CD8-positive, alpha-beta memory T cell (primary cell): ENCODE results near the gene TCEAL7. TPM values are rescaled to one million over a fixed set of nuclear protein-coding genes. Genes with fewer than 3 reads are reported as not detected.
"Not testable (repeated sequence)": the region's sequence is repeated elsewhere in the genome, so short reads cannot be mapped to it uniquely, and the experiment has no call there.

ENCODE experiments used
- CTCF ChIA-PET: fragments of 350-600 bp; sonication (Branson Sonifier 250); formaldehyde crosslinking; loops from one replicate; lab custom pipeline; 2021; ENCODE audit warnings: antibody characterized with exemption; lab: Charles Lee
- POLR2A ChIA-PET: fragments of 350-600 bp; sonication (Branson Sonifier 250); formaldehyde crosslinking; loops from one replicate; lab custom pipeline; 2021; ENCODE audit warnings: antibody characterized with exemption; lab: Charles Lee
- DNase-seq, 5 donors: peaks; one replicate each; pipeline versions ENCODE4 v3.0.0 to v3.0.0-alpha.2; 2020 to 2022; ENCODE audit warnings: mixed read lengths in 1 of 5
- H3K27ac ChIP-seq: one replicate; pipeline ENCODE4 v1.7.0; 2013; ENCODE audit warnings: low read depth, mild to moderate bottlenecking, low read length, moderate library complexity
- H3K27me3 ChIP-seq: 2 replicates; pipeline ENCODE4 v1.7.0; 2013; ENCODE audit warnings: low read length, mild to moderate bottlenecking; ENCODE audit not compliant: insufficient read depth, poor library complexity, severe bottlenecking
- H3K36me3 ChIP-seq: 2 replicates; pipeline ENCODE4 v1.7.0; 2013; ENCODE audit warnings: mild to moderate bottlenecking, low read length, moderate library complexity; ENCODE audit not compliant: insufficient read depth
- H3K4me1 ChIP-seq: 2 replicates; pipeline ENCODE4 v1.7.0; 2013; ENCODE audit warnings: mild to moderate bottlenecking, low read length, moderate library complexity; ENCODE audit not compliant: insufficient read depth
- H3K4me3 ChIP-seq: 2 replicates; pipeline ENCODE4 v1.7.0; 2013; ENCODE audit warnings: mild to moderate bottlenecking, low read length
- H3K9me3 ChIP-seq: 2 replicates; pipeline ENCODE4 v1.7.0; 2013; ENCODE audit warnings: mild to moderate bottlenecking, low read length
- H3K27ac Mint-ChIP-seq, 8 donors: one replicate each; pipeline ENCODE4 v1.8.0; 2020 to 2021; ENCODE audit warnings: mixed read lengths in 8 of 8, mild to moderate bottlenecking in 6 of 8, inconsistent platforms in 3 of 8, moderate library complexity in 3 of 8
- H3K27me3 Mint-ChIP-seq, 2 donors: one replicate each; pipeline ENCODE4 v1.8.0; 2020 to 2021; ENCODE audit warnings: mixed read lengths in 2 of 2, mild to moderate bottlenecking in 1 of 2, moderate library complexity in 1 of 2
- H3K36me3 Mint-ChIP-seq, 3 donors: one replicate each; pipeline ENCODE4 v1.8.0; 2020 to 2021; ENCODE audit warnings: mixed read lengths in 3 of 3, inconsistent platforms in 1 of 3, mild to moderate bottlenecking in 1 of 3
- H3K4me1 Mint-ChIP-seq, 3 donors: one replicate each; pipeline ENCODE4 v1.8.0; 2020 to 2021; ENCODE audit warnings: mixed read lengths in 3 of 3, inconsistent platforms in 1 of 3, mild to moderate bottlenecking in 1 of 3
- H3K4me3 Mint-ChIP-seq, 7 donors: one replicate each; pipeline ENCODE4 v1.8.0; 2020 to 2021; ENCODE audit warnings: mixed read lengths in 7 of 7, mild to moderate bottlenecking in 6 of 7, moderate library complexity in 4 of 7, inconsistent platforms in 2 of 7
- H3K9me3 Mint-ChIP-seq, 5 donors: one replicate each; pipeline ENCODE4 v1.8.0; 2020 to 2022; ENCODE audit warnings: mixed read lengths in 5 of 5, mild to moderate bottlenecking in 3 of 5, moderate library complexity in 2 of 5, inconsistent platforms in 1 of 5
- polyA plus RNA-seq: library from polyadenylated mRNA; unstranded; fragments of 300-500 nt; fragmentation: Illumina TruSeq; gene quantifications from one replicate; pipeline ENCODE4 v1.2.3, GENCODE V29; 2021
- total RNA-seq, 2 experiments: library from RNA; stranded (reverse); gene quantifications; one replicate each; pipeline ENCODE4 v1.2.3, GENCODE V29; 2021

Gene TCEAL7
- total and polyA plus RNA-seq, 3 experiments from 2014 or later = not detected

DNA sequence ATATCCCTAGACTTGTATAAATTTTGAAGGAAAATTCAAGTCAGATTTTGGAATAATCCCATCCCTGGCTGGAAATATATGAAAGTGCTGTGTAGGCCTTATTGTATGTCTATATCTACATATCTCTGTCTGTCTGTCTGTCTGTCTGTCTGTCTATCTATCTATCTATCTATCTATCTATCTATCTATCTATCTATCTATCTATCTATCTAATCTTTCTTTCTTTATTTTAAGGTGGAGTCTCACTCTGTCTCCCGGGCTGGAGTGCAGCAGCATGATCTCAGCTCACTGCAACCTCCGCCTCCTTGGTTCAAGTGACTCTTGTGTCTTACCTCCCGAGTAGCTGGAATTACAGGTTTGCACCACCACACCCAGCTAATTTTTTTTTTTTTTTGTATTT lies 29.6 kb downstream of the TCEAL7 start:
- Mint-ChIP-seq H3K4me1 (peaks cover 6 to 10% (median 9%) of the 10 kb centered on the region in 3 donors), H3K27me3 (peaks cover 0 to 14% of the 10 kb centered on the region in 2 donors)
- H3K36me3 ChIP-seq, H3K36me3 Mint-ChIP-seq, CTCF ChIA-PET, POLR2A ChIA-PET, H3K27ac ChIP-seq, H3K27ac Mint-ChIP-seq, H3K4me3 Mint-ChIP-seq, DNase-seq, H3K4me3 ChIP-seq, H3K9me3 ChIP-seq, H3K27me3 ChIP-seq, H3K4me1 ChIP-seq, H3K9me3 Mint-ChIP-seq: not testable (repeated sequence)

DNA sequence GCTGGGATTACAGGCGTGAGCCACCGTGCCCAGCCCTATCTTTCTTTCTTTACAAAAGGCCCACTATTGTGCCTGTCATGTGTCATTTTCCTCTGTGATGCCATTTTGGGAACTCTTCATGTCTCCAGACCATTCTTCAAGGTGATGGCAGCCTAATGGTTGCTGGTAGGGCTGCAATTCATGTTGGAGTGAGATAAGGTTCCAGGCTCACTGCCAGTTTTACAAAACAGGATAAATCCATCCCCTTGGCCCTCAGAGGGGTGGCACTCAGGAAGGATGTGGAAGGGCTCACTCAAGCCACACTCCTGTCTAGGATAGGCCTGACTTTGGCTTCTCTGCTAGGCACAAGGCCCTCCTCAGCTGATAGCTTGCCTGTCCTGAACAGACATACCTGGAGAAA lies 30.1 kb downstream of the TCEAL7 start:
- peaks cover 6 to 10% (median 9%) of the 10 kb centered on the region in 3 donors for H3K4me1 Mint-ChIP-seq
- Histone ChIP-seq H3K4me3 (no peak overlapping the region), H3K4me1 (no peaks in the 10 kb centered on the region), H3K27ac (no peak overlapping the region), H3K36me3 (no peaks in the 10 kb centered on the region), H3K27me3 (no peaks in the 10 kb centered on the region), H3K9me3 (no peaks in the 10 kb centered on the region)
- no peaks in the 10 kb centered on the region for H3K36me3 Mint-ChIP-seq
- no peak overlapping the region for H3K27ac Mint-ChIP-seq
- DNase-seq = no peak
- peaks cover 0 to 15% of the 10 kb centered on the region in 2 donors for H3K27me3 Mint-ChIP-seq
- CTCF ChIA-PET = no interaction called here
- no peak overlapping the region for H3K4me3 Mint-ChIP-seq
- H3K9me3 Mint-ChIP-seq = no peaks in the 10 kb centered on the region
- POLR2A ChIA-PET = no interaction called here

DNA sequence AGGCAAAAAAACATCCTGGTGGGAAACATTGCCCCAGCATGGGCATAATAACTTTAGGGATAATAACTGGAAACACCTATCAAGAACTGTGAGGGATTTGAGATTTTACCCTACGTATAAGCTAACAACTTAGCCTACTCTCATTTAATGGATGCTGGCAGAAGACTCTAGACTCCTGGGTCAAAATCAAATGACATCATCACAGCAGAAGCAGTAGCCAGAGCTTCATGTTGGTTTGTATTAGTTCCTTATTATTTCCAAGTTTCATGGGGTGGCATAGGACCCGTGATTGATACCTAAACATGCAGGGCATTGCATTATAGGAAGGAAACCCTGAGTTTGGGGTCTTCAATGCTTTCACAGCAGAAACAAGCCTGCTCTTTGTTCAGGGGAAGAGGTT lies 30.9 kb downstream of the TCEAL7 start:
- no peak overlapping the region for H3K27ac Mint-ChIP-seq
- no peak overlapping the region for H3K4me3 Mint-ChIP-seq
- no peak for DNase-seq
- no peaks in the 10 kb centered on the region for H3K36me3 Mint-ChIP-seq
- peaks cover 6 to 9% (median 6%) of the 10 kb centered on the region in 3 donors for H3K4me1 Mint-ChIP-seq
- no peaks in the 10 kb centered on the region for H3K9me3 Mint-ChIP-seq
- no peaks in the 10 kb centered on the region for H3K4me1 ChIP-seq
- no peak overlapping the region for H3K4me3 ChIP-seq
- POLR2A ChIA-PET = no interaction called here
- H3K27me3 Mint-ChIP-seq = peaks cover 0 to 10% of the 10 kb centered on the region in 2 donors
- no peaks in the 10 kb centered on the region for H3K9me3 ChIP-seq
- CTCF ChIA-PET = no interaction called here
- no peak overlapping the region for H3K27ac ChIP-seq
- H3K36me3 ChIP-seq = no peaks in the 10 kb centered on the region
- no peaks in the 10 kb centered on the region for H3K27me3 ChIP-seq

DNA sequence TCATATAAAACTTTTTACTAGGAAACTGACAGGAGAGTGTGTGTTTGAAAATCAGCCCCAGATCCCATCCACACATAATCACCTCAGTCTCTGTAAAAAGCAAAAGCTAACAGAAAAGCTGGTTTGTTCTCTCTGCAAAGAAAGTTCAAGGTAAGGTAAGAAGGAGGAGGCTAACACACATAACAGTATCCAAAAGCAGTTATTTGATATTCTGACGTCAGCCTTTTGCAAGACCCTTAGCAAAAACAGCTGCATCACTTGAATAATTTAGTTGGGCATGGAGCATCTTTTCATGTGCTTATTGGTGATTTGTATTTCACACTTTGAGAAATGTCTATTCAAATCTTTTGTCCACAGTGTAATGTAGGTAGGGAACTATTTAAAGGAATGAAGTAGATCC lies 31.8 kb downstream of the TCEAL7 start:
- POLR2A ChIA-PET = no interaction called here
- CTCF ChIA-PET = no interaction called here
- H3K9me3 Mint-ChIP-seq = no peaks in the 10 kb centered on the region

GRCh38 chrX:103362474-103362873 lies 32.4 kb downstream of the TCEAL7 start:
- H3K36me3 ChIP-seq = no peaks in the 10 kb centered on the region
- H3K4me1 Mint-ChIP-seq = no peaks in the 10 kb centered on the region
- no peak overlapping the region for H3K27ac ChIP-seq
- ChIA-PET CTCF (no interaction called here), POLR2A (no interaction called here)
- no peak overlapping the region for H3K27ac Mint-ChIP-seq
- H3K4me3 ChIP-seq = no peak overlapping the region
- H3K9me3 ChIP-seq = no peaks in the 10 kb centered on the region
- peaks cover 4 to 5% of the 10 kb centered on the region in 2 donors for H3K27me3 Mint-ChIP-seq
- no peaks in the 10 kb centered on the region for H3K36me3 Mint-ChIP-seq
- no peaks in the 10 kb centered on the region for H3K4me1 ChIP-seq
- H3K9me3 Mint-ChIP-seq = no peaks in the 10 kb centered on the region
- no peak overlapping the region for H3K4me3 Mint-ChIP-seq
- no peaks in the 10 kb centered on the region for H3K27me3 ChIP-seq
- no peak for DNase-seq

More for the DNA sequence above, 31.8 kb downstream of the TCEAL7 start:
- Mint-ChIP-seq H3K4me3 (no peak overlapping the region), H3K27me3 (peaks cover 2 to 6% of the 10 kb centered on the region in 2 donors), H3K36me3 (no peaks in the 10 kb centered on the region), H3K4me1 (no peaks in the 10 kb centered on the region), H3K27ac (no peak overlapping the region)
- Histone ChIP-seq H3K4me3 (no peak overlapping the region), H3K27me3 (no peaks in the 10 kb centered on the region), H3K9me3 (no peaks in the 10 kb centered on the region), H3K27ac (no peak overlapping the region), H3K36me3 (no peaks in the 10 kb centered on the region), H3K4me1 (no peaks in the 10 kb centered on the region)
- DNase-seq = no peak

GRCh38 chrX:103363046-103363445 lies 33.0 kb downstream of the TCEAL7 start:
- no peaks in the 10 kb centered on the region for H3K9me3 Mint-ChIP-seq
- ChIA-PET CTCF (no interaction called here), POLR2A (no interaction called here)
- Histone ChIP-seq H3K4me1 (no peaks in the 10 kb centered on the region), H3K27ac (no peak overlapping the region), H3K4me3 (no peak overlapping the region), H3K27me3 (no peaks in the 10 kb centered on the region), H3K9me3 (no peaks in the 10 kb centered on the region), H3K36me3 (no peaks in the 10 kb centered on the region)
- H3K27ac Mint-ChIP-seq = no peak overlapping the region
- no peaks in the 10 kb centered on the region for H3K36me3 Mint-ChIP-seq
- DNase-seq = no peak
- H3K4me3 Mint-ChIP-seq = no peak overlapping the region
- H3K4me1 Mint-ChIP-seq = no peaks in the 10 kb centered on the region
- H3K27me3 Mint-ChIP-seq = peaks cover 4% of the 10 kb centered on the region in 2 donors

DNA sequence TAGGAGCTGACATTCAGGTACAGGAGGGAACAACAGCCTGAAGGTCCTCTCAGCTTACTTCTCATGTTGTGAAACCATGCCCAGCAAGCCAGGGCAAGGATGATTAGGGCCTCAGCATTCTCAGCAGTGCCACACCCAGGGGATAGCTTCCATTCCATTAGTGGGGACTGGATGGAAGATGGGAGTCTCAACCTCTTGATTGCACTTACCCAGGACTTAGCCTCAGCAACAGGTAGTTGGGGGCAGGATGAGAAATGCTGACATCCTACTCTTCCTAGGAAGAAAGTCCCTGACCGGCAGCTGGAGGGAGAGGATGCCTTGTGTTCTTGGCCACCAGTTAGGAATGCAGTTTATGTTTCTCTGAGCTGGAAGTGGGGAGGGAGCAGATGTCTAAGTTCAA lies 37.5 kb downstream of the TCEAL7 start:
- CTCF ChIA-PET = no interaction called here
- Mint-ChIP-seq H3K4me3 (no peak overlapping the region), H3K27ac (no peak overlapping the region)

GRCh38 chrX:103369479-103369878 lies 39.4 kb downstream of the TCEAL7 start:
- no peak for DNase-seq
- no peak overlapping the region for H3K4me3 Mint-ChIP-seq
- no peaks in the 10 kb centered on the region for H3K9me3 Mint-ChIP-seq
- Histone ChIP-seq H3K36me3 (no peaks in the 10 kb centered on the region), H3K4me1 (no peaks in the 10 kb centered on the region), H3K27ac (no peak overlapping the region), H3K27me3 (no peaks in the 10 kb centered on the region), H3K9me3 (no peaks in the 10 kb centered on the region), H3K4me3 (no peak overlapping the region)
- ChIA-PET POLR2A (no interaction called here), CTCF (no interaction called here)
- peaks cover 4 to 11% of the 10 kb centered on the region in 2 donors for H3K27me3 Mint-ChIP-seq
- H3K27ac Mint-ChIP-seq = no peak overlapping the region
- no peaks in the 10 kb centered on the region for H3K4me1 Mint-ChIP-seq
- H3K36me3 Mint-ChIP-seq = no peaks in the 10 kb centered on the region

More for the DNA sequence above, 37.5 kb downstream of the TCEAL7 start:
- Histone ChIP-seq H3K4me3 (no peak overlapping the region), H3K27ac (no peak overlapping the region), H3K27me3 (no peaks in the 10 kb centered on the region), H3K4me1 (no peaks in the 10 kb centered on the region), H3K9me3 (no peaks in the 10 kb centered on the region), H3K36me3 (no peaks in the 10 kb centered on the region)
- Mint-ChIP-seq H3K9me3 (no peaks in the 10 kb centered on the region), H3K36me3 (no peaks in the 10 kb centered on the region), H3K4me1 (no peaks in the 10 kb centered on the region), H3K27me3 (peaks cover 4 to 11% of the 10 kb centered on the region in 2 donors)
- no peak for DNase-seq
- POLR2A ChIA-PET = no interaction called here

DNA sequence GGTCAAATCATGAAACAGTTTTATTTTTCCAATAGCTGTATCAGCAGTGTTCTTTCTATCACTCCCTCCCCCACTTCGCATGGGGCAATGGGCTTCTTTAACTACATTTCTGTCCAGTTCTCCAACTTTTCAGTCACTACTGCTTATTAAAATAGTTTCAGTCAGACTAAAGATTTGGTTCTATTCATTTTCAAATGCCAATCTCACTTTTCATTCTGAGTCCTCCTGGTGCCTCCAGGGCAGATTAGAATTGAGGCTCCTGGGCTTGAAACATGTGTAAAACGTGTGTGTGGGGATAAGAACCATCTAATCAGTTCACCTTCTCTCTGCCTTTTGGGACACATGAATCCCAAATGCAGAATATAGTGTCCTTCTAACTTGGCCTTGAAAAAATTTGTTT lies 42.8 kb downstream of the TCEAL7 start:
- DNase-seq = no peak
- H3K4me3 ChIP-seq = no peak overlapping the region
- no peaks in the 10 kb centered on the region for H3K27me3 ChIP-seq
- Mint-ChIP-seq H3K27ac (no peak overlapping the region), H3K27me3 (peaks cover 10 to 15% of the 10 kb centered on the region in 2 donors), H3K4me1 (peaks cover 4 to 8% (median 5%) of the 10 kb centered on the region in 3 donors), H3K36me3 (no peaks in the 10 kb centered on the region), H3K4me3 (no peak overlapping the region), H3K9me3 (no peaks in the 10 kb centered on the region)
- CTCF ChIA-PET = no interaction called here
- POLR2A ChIA-PET = no interaction called here
- no peak overlapping the region for H3K27ac ChIP-seq
- no peaks in the 10 kb centered on the region for H3K36me3 ChIP-seq
- H3K9me3 ChIP-seq = no peaks in the 10 kb centered on the region
- no peaks in the 10 kb centered on the region for H3K4me1 ChIP-seq
